Glutamatergic neuron (in vitro differentiated cells): ENCODE results near the gene KNDC1. TPM values are rescaled to one million over a fixed set of nuclear protein-coding genes. Genes with fewer than 3 reads are reported as not detected.

ENCODE experiments used
- DNase-seq: peaks from one replicate; pipeline ENCODE4 v3.0.0; 2022
- H3K27ac Mint-ChIP-seq: one replicate; pipeline ENCODE4 v1.8.0; 2020; ENCODE audit warnings: mild to moderate bottlenecking, mixed read lengths, inconsistent platforms; ENCODE audit not compliant: unreplicated experiment
- H3K27me3 Mint-ChIP-seq: one replicate; pipeline ENCODE4 v1.8.0; 2020; ENCODE audit warnings: mild to moderate bottlenecking, moderate library complexity, mixed read lengths, inconsistent platforms; ENCODE audit not compliant: unreplicated experiment
- H3K36me3 Mint-ChIP-seq: one replicate; pipeline ENCODE4 v1.8.0; 2020; ENCODE audit warnings: mild to moderate bottlenecking, mixed read lengths, inconsistent platforms; ENCODE audit not compliant: unreplicated experiment
- H3K4me1 Mint-ChIP-seq: one replicate; pipeline ENCODE4 v1.8.0; 2020; ENCODE audit warnings: mild to moderate bottlenecking, low read depth, mixed read lengths, inconsistent platforms; ENCODE audit not compliant: unreplicated experiment
- H3K4me3 Mint-ChIP-seq: one replicate; pipeline ENCODE4 v1.8.0; 2020; ENCODE audit warnings: mild to moderate bottlenecking, mixed read lengths, inconsistent platforms; ENCODE audit not compliant: unreplicated experiment
- H3K9me3 Mint-ChIP-seq: one replicate; pipeline ENCODE4 v1.8.0; 2020; ENCODE audit warnings: mild to moderate bottlenecking, moderate library complexity, mixed read lengths, inconsistent platforms; ENCODE audit not compliant: unreplicated experiment
- CTCF ChIP-seq: fragments of 200-600 bp; sonication (generic); IDR thresholded peaks from one replicate; pipeline ENCODE4 v1.5.0; 2021; ENCODE audit not compliant: partially characterized antibody, unreplicated experiment
- total RNA-seq: library from RNA; stranded (reverse); fragmentation: NEBNext Ultra II Directional; extraction: Animal tissue kit (Norgen Biotek cat#: 25700); gene quantifications from one replicate; pipeline ENCODE4 v1.2.1, GENCODE V29; 2021; ENCODE audit not compliant: unreplicated experiment

KNDC1 gene
- total RNA-seq, 1 donor from 2014 or later: 7.4 TPM

- Mint-ChIP-seq H3K36me3 (no peaks in the 10 kb centered on the region), H3K4me1 (no peaks in the 10 kb centered on the region), H3K4me3 (no peak overlapping the region), H3K27ac (no peak overlapping the region), H3K9me3 (no peaks in the 10 kb centered on the region), H3K27me3 (no peaks in the 10 kb centered on the region)
- TF ChIP-seq CTCF: no peak
- DNase-seq: no peak
These were observed 44.4 kb downstream of the KNDC1 start for GRCh38 chr10:133204226-133205015.

DNA sequence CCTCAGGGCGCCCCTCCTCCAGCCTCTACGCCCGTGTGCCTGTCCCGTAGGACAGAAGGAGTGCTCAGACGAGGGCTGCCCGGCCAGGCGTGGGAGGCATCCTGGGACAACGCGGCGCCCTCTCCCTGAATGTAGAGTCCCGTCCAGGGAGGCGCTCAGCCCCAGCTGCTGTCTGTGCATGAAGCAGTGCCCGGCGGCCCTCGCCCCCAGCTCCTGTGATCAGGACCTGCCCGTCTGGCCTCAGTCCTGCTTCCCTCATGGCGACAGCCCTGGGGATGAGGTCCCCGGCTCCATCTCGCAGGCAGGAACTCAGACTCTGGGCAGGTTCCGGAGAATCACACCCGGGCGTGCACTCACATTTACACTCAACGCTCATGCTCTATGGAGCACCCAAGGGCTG, 45.1 kb downstream of the KNDC1 start:
- Mint-ChIP-seq H3K9me3 (no peaks in the 10 kb centered on the region), H3K27ac (no peak overlapping the region), H3K4me3 (no peak overlapping the region), H3K36me3 (no peaks in the 10 kb centered on the region), H3K27me3 (no peaks in the 10 kb centered on the region), H3K4me1 (no peaks in the 10 kb centered on the region)
- no peak for DNase-seq
- no peak for TF ChIP-seq CTCF

- Mint-ChIP-seq H3K27ac (no peak overlapping the region), H3K36me3 (no peaks in the 10 kb centered on the region), H3K9me3 (peaks cover 2% of the 10 kb centered on the region), H3K27me3 (no peaks in the 10 kb centered on the region), H3K4me3 (no peak overlapping the region), H3K4me1 (no peaks in the 10 kb centered on the region)
- DNase-seq: no peak
- no peak for TF ChIP-seq CTCF
These were observed 46.5 kb downstream of the KNDC1 start for GRCh38 chr10:133206356-133207040.

GRCh38 chr10:133207041-133207600, 47.1 kb downstream of the KNDC1 start:
- H3K4me1 Mint-ChIP-seq: no peaks in the 10 kb centered on the region
- no peak for DNase-seq
- H3K36me3 Mint-ChIP-seq: no peaks in the 10 kb centered on the region
- peaks cover 2% of the 10 kb centered on the region for H3K9me3 Mint-ChIP-seq
- peaks cover 3% of the 10 kb centered on the region for H3K27me3 Mint-ChIP-seq
- no peak overlapping the region for H3K27ac Mint-ChIP-seq
- TF ChIP-seq CTCF: no peak
- H3K4me3 Mint-ChIP-seq: no peak overlapping the region

- Mint-ChIP-seq H3K4me1 (no peaks in the 10 kb centered on the region), H3K9me3 (peaks cover 2% of the 10 kb centered on the region), H3K36me3 (no peaks in the 10 kb centered on the region), H3K27me3 (peaks cover 4% of the 10 kb centered on the region), H3K27ac (no peak overlapping the region), H3K4me3 (no peak overlapping the region)
- no peak for DNase-seq
- TF ChIP-seq CTCF: no peak
These were observed 47.6 kb downstream of the KNDC1 start for GRCh38 chr10:133207627-133208026.
